Thymus (tissue), 11 donors: ENCODE results near the gene GPC6. TPM values are rescaled to one million over a fixed set of nuclear protein-coding genes. Genes with fewer than 3 reads are reported as not detected.

Experiments used
- DNase-seq, 9 donors: peaks; one replicate each; pipeline ENCODE4 v3.0.0-alpha.2; 2013; ENCODE audit warnings: low spot score in 9 of 9, low read depth in 6 of 9, missing footprints in 1 of 9
- H3K27ac ChIP-seq, 2 donors: one replicate each; pipeline ENCODE4 v1.5.1; 2013; ENCODE audit warnings: control low read depth in 1 of 2, low read depth in 1 of 2, low read length in 1 of 2, mild to moderate bottlenecking in 1 of 2, moderate library complexity in 1 of 2
- H3K27me3 ChIP-seq, 2 donors: one replicate each; pipeline ENCODE4 v1.5.1; 2013; ENCODE audit warnings: low read length in 1 of 2; ENCODE audit not compliant: control insufficient read depth in 2 of 2, insufficient read depth in 1 of 2
- H3K36me3 ChIP-seq, 2 donors: one replicate each; pipeline ENCODE4 v1.5.1; 2013; ENCODE audit warnings: low read length in 1 of 2, mild to moderate bottlenecking in 1 of 2, moderate library complexity in 1 of 2; ENCODE audit not compliant: control insufficient read depth in 2 of 2, insufficient read depth in 2 of 2
- H3K4me1 ChIP-seq, 2 donors: one replicate each; pipeline ENCODE4 v1.5.1; 2013; ENCODE audit warnings: low read length in 2 of 2; ENCODE audit not compliant: control insufficient read depth in 2 of 2, insufficient read depth in 2 of 2
- H3K4me3 ChIP-seq, 2 donors: one replicate each; pipeline ENCODE4 v1.5.1; 2013; ENCODE audit warnings: low read length in 2 of 2, control low read depth in 1 of 2, mild to moderate bottlenecking in 1 of 2
- H3K9me3 ChIP-seq, 2 donors: one replicate each; pipeline ENCODE4 v1.5.1; 2013; ENCODE audit warnings: low read length in 1 of 2, mild to moderate bottlenecking in 1 of 2; ENCODE audit not compliant: control insufficient read depth in 2 of 2, insufficient read depth in 1 of 2
- WGBS: extraction: QIAGEN DNeasy Blood & Tissue Kit; methylation state at CpG from one replicate; pipeline ENCODE4 v1.1.7; 2013; 5-methylcytosine and 5-hydroxymethylcytosine counted together
- polyA plus RNA-seq: library from polyadenylated mRNA; stranded (reverse); fragments of 200-250 nt; gene quantifications from one replicate; pipeline ENCODE4 v1.2.3, GENCODE V29; 2013
- total RNA-seq: library from RNA; stranded (reverse); fragments of 120-200 nt; gene quantifications from one replicate; pipeline ENCODE4 v1.2.4, GENCODE V29; 2013
- donor health status: healthy.

The GPC6 gene
- total and polyA plus RNA-seq, 2 donors = 1.1 to 6.9 TPM

DNA sequence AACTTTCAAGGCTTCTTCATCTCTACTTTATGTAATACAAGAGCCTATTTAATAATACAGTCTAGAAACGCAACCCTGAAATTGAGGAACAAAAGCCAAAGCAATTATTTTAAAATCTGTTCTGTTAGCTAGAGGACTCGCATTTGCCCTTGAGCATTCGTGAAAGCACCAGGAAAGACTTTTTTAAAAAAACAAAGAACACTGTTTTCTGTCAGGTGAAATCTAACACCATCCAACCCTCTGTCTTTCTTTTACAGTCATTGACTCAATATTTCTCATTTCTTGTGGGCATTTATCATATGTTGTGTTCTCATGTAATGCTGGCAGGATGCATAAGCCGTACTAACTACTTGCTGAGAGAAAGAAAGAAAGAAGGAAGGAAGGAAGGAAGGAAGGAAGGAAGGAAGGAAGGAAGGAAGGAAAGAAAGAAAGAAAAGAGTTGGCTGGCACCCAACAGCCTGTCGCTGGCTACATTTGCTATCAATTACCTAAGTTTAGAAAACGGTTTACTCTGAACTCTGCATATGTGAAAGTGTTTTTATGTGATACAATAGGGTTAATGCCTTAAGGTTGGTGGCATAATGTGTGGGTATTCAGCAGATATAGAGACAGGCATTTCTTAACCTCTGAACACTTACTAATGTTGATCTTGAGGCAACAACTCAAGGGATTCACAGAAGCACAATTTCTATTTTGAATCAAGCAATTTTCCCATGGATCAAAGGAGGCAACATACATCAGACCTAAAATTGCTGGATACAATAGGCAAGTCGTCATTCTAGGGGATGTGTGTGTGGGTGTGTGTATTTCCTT lies 807.4 kb downstream of the GPC6 start:
- no peak overlapping the region for H3K27ac ChIP-seq
- H3K27me3 ChIP-seq = no peaks in the 10 kb centered on the region
- 87% methylated on average over 7 of the region's 7 CpGs for WGBS
- DNase-seq = no peak
- no peaks in the 10 kb centered on the region for H3K4me1 ChIP-seq
- H3K4me3 ChIP-seq = no peak overlapping the region
- H3K36me3 ChIP-seq = no peaks in the 10 kb centered on the region
- H3K9me3 ChIP-seq = no peaks in the 10 kb centered on the region

- 90% methylated on average over 5 of the region's 5 CpGs for WGBS
- Histone ChIP-seq H3K36me3 (no peaks in the 10 kb centered on the region), H3K4me3 (no peak overlapping the region), H3K27ac (no peak overlapping the region), H3K27me3 (no peaks in the 10 kb centered on the region), H3K4me1 (no peaks in the 10 kb centered on the region), H3K9me3 (no peaks in the 10 kb centered on the region)
- no peak for DNase-seq
These were observed 823.4 kb downstream of the GPC6 start for GRCh38 chr13:94050039-94050438.

- Histone ChIP-seq H3K27ac (no peak overlapping the region), H3K9me3 (no peaks in the 10 kb centered on the region), H3K27me3 (no peaks in the 10 kb centered on the region), H3K36me3 (no peaks in the 10 kb centered on the region), H3K4me3 (no peak overlapping the region), H3K4me1 (no peaks in the 10 kb centered on the region)
- 94% methylated on average over 2 of the region's 2 CpGs for WGBS
- DNase-seq = no peak
These were observed 824.1 kb downstream of the GPC6 start for GRCh38 chr13:94050686-94051085.

- Histone ChIP-seq H3K4me1 (no peaks in the 10 kb centered on the region), H3K27me3 (no peaks in the 10 kb centered on the region), H3K36me3 (no peaks in the 10 kb centered on the region), H3K4me3 (no peak overlapping the region), H3K9me3 (no peaks in the 10 kb centered on the region), H3K27ac (no peak overlapping the region)
- DNase-seq = peak; percentile 5 to 67 (median 24)
- WGBS = 54% methylated on average over 11 of the region's 11 CpGs
These were observed 827.5 kb downstream of the GPC6 start for GRCh38 chr13:94053986-94054593.

GRCh38 chr13:94056362-94056990 lies 829.9 kb downstream of the GPC6 start:
- Histone ChIP-seq H3K9me3 (no peaks in the 10 kb centered on the region), H3K27me3 (no peaks in the 10 kb centered on the region), H3K4me1 (no peaks in the 10 kb centered on the region), H3K4me3 (no peak overlapping the region), H3K27ac (no peak overlapping the region), H3K36me3 (no peaks in the 10 kb centered on the region)
- WGBS = 92% methylated on average over 4 of the region's 4 CpGs
- DNase-seq = no peak

GRCh38 chr13:94057618-94058186 lies 831.1 kb downstream of the GPC6 start:
- no peak for DNase-seq
- WGBS = 89% methylated on average over 2 of the region's 2 CpGs
- H3K27me3 ChIP-seq = no peaks in the 10 kb centered on the region
- H3K9me3 ChIP-seq = no peaks in the 10 kb centered on the region
- no peak overlapping the region for H3K27ac ChIP-seq
- H3K36me3 ChIP-seq = no peaks in the 10 kb centered on the region
- H3K4me1 ChIP-seq = no peaks in the 10 kb centered on the region
- no peak overlapping the region for H3K4me3 ChIP-seq

DNA sequence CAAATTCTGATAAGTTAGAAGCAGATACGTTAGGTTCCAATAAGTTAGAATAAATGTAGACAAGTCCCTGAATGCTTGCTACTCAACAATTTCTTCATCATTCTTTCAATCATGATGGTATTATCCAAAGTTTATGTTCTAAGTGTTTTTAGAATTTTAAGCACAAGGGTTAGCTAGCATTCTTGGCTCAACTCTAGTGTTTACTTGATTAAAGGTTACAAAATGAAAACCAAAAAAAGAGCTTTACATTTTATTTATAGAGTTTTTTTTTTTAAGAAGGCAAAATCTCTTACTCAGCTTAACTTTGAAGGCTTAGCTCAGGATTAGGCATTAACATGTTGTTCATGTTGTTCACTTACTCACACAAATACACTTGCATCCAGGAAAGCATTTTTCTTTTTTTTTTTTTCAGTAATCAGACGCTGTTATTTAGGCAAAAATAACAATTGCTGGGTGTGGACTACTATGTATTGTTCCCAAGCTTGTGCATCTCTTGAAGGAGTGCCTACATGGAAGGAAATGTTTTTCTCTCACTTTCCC lies 832.3 kb downstream of the GPC6 start:
- Histone ChIP-seq H3K27ac (no peak overlapping the region), H3K4me3 (no peak overlapping the region), H3K27me3 (no peaks in the 10 kb centered on the region), H3K36me3 (no peaks in the 10 kb centered on the region), H3K9me3 (no peaks in the 10 kb centered on the region), H3K4me1 (no peaks in the 10 kb centered on the region)
- DNase-seq = no peak
- 88% methylated on average over 2 of the region's 2 CpGs for WGBS

DNA sequence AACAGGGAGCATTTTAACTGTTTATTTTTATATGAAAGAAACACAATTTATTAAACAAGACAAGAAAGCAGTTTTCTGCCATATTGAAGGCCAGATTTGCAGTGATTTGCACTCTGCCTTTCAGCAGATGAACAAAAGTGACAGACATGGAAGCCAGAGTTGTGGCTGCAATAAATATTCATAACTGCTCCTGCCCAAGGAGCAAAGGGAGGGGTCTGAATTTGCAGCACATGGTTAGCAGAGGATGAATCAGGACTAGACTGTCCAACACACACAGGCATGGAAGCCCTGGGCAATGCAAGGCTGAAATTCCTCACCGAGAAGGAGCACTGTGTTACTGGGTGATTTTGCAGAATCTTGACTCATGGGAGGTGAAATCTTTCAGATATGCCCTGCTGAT lies 834.7 kb downstream of the GPC6 start:
- no peaks in the 10 kb centered on the region for H3K4me1 ChIP-seq
- H3K9me3 ChIP-seq = no peaks in the 10 kb centered on the region
- 91% methylated on average over 1 of the region's 1 CpG for WGBS
- no peak overlapping the region for H3K27ac ChIP-seq
- no peaks in the 10 kb centered on the region for H3K27me3 ChIP-seq
- no peak overlapping the region for H3K4me3 ChIP-seq
- no peaks in the 10 kb centered on the region for H3K36me3 ChIP-seq
- DNase-seq = no peak

GRCh38 chr13:94063096-94063495 lies 836.5 kb downstream of the GPC6 start:
- no peak overlapping the region for H3K4me3 ChIP-seq
- no peaks in the 10 kb centered on the region for H3K9me3 ChIP-seq
- H3K36me3 ChIP-seq = no peaks in the 10 kb centered on the region
- no peak overlapping the region for H3K27ac ChIP-seq
- no peaks in the 10 kb centered on the region for H3K27me3 ChIP-seq
- H3K4me1 ChIP-seq = no peaks in the 10 kb centered on the region
- no peak for DNase-seq
